ENCODE data around the gene CLSTN1.

Gene CLSTN1

DNA sequence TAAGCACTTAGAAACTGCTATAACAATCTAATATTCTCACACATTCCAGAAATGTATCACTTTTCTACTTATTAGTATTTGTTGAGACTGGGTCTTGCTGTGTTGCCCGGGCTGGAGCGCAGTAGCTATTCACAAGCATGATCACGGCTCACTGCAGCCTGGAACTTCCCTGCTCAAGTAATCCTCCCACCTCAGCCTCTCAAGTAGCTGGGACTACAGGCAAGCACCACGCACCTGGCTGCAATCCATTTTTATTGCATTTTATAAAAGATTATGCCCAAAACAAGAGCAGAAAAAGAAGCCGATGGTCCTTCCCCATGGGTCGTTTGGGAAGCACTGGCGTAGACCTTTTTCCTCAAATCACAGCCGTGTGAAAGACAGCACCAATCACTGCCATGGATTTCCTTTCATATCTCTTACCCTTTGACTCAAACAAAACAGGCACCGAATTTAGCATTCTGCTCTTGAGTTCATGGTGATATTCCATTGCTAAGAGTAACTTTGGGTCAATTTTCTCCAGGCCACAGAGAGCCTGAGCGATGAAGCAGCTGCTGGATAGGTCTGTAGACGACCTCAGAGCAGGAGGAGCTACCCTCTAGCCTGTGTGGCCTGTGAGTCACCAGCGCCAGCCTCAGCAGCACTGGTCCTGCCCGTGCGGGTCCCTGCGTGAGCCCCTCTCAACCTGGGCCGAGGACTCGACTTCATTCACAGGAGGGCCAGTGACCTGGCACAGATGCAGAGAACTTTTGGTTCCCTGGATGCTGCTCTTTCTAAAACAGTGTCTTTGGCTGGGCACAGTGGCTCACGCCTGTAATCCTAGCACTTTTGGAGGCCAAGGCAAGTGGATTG, 91.4 kb downstream of the CLSTN1 start:
- no peak for DNase-seq (ENCODE audit: low read depth in 4 of 4, low spot score in 1 of 4)

DNA sequence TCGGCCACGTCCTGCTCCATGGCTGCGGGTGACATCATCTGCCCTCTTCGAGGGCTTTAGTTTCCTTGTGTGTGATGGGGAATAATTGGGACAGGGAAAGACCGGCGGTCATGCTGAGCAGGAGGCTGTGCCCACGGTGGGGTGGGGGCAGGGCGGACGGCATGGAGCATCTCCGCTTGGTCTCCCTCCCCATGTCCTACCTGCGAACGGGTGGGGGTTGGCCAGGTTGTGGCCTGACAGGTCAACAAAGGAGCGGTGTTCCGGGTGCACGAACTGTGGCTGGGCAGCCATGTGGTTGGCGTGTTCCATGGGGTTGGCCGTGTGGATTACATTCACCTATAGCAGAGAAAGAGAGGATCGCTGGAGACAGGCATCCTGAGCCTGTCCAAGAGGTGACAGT, 92.2 kb downstream of the CLSTN1 start:
- no peak for DNase-seq (ENCODE audit: low read depth in 4 of 4, low spot score in 1 of 4)

DNA sequence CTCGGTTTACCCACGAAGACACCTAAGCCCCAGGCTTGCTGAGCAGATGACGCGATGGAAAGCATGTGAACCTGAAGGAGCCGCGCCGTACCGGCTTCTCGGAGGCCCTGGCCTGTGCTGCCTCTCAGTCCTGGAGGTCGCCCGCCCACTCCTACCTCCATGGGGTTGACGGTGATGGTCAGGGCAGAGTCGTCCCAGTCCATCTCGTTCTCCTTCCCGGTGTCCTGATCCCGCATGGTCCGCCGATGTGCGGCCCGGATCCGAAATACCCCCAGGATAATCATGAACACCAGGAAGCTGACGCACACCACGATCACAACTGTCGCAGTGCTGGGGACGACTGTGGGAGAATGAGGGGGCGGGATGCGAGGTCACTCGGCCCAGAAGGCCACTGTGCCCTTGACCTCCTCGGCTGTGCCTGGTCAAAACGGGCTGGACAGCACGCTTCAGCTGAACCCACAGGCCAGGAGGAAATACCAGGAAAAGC, 92.7 kb downstream of the CLSTN1 start:
- DNase-seq (ENCODE audit: low read depth in 4 of 4, low spot score in 1 of 4), result no peak

DNA sequence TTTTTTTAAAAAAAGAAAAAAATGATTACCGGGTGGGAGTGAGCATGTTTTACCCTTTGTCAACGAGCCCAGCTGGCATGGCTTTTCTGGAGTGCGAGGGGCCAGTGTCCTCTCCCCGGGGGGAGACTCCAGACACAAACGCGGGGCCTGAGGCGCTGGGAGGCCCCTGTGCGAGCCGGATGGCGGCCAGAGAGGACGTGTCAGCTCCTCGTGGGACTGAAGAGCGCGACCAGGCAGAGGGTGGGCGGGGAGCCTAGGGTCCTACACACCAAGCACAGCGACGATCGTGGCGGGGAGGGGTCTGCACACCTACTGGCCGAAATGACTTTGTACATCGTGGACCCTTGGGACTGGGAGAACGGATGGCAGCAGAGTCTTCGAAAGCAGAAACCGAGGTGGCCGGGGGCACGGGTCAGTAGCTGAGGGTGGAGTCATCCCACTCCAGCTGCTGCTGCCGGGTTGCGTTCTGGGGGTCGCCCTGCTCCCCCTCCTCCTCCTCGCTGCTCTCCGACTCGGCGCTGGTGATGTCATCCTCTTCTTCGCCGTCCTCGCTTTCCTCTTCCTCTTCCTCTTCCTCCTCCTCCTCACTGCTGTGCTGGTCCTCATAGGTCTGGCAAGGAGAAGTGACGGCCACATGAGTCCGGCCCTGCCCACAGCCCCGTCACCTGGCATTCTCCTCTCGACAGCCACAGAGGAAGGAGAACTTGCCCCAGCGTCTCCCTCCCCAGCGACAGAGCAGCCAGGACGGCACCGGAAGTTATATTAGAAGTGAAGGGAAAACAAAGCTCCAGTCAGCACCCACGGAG, 93.5 kb downstream of the CLSTN1 start:
- DNase-seq (ENCODE audit: low read depth in 4 of 4, low spot score in 1 of 4), result no peak

DNA sequence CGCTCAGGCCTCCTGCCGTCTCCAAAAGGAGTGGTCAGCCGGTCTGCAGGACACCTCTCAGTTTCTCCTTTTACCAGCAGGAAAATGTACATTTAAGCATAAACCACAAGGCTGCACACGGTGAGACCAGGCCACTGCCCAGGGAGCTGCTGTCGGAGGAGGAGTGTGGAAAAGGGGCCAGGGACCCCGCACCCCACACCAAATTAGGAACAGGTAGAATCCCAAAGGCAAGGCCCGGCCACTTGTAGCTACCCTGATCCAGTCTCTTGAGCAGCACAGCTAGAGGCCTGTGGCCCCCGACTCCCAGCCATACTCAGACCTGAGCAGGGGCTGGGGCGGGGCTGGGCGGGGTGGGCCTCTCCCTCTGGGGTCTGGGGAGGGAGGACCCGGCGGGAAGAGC, 94.2 kb downstream of the CLSTN1 start:
- DNase-seq (ENCODE audit: low read depth in 4 of 4, low spot score in 1 of 4), result no peak

DNA sequence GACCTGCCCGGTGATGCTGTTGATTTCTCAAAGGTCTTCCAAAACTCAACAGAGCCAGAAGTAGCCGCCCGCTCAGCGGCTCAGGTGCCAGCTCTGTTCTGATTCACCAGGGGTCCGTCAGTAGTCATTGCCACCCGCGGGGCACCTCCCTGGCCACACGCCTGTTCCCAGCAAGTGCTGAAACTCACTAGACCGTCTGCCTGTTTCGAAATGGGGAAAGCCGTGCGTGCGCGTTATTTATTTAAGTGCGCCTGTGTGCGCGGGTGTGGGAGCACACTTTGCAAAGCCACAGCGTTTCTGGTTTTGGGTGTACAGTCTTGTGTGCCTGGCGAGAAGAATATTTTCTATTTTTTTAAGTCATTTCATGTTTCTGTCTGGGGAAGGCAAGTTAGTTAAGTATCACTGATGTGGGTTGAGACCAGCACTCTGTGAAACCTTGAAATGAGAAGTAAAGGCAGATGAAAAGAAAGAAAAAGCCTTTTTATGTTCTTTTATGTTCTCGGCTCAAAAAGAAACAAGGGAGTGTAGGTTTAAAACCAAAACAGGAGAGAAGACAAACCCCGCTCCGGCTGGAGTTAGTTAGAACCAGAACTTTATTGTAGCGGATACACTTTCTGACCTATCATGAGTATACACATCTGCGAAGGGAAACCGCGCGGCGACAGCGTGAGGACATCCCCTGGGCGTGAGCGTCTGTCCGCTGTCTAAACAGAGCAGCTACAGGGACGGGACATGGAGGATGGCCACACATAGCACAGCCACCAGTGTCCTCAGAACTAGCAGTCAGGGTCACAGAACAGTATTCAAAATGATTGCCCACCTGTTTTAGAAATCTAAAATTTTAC, 95.1 kb downstream of the CLSTN1 start:
- DNase-seq (ENCODE audit: low read depth in 4 of 4, low spot score in 1 of 4), result peak in 2 of 4 experiments; percentile 52

DNA sequence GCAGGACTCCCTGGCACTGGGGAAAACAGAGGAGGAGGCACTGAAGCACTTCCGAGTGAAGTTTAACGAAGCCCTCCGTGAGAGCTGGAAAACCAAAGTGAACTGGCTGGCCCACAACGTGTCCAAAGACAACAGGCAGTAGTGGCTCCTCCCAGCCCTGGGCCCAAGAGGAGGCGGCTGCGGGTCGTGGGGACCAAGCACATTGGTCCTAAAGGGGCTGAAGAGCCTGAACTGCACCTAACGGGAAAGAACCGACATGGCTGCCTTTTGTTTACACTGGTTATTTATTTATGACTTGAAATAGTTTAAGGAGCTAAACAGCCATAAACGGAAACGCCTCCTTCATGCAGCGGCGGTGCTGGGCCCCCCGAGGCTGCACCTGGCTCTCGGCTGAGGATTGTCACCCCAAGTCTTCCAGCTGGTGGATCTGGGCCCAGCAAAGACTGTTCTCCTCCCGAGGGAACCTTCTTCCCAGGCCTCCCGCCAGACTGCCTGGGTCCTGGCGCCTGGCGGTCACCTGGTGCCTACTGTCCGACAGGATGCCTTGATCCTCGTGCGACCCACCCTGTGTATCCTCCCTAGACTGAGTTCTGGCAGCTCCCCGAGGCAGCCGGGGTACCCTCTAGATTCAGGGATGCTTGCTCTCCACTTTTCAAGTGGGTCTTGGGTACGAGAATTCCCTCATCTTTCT, 96.7 kb downstream of the CLSTN1 start:
- no peak for DNase-seq (ENCODE audit: low read depth in 4 of 4, low spot score in 1 of 4)

DNA sequence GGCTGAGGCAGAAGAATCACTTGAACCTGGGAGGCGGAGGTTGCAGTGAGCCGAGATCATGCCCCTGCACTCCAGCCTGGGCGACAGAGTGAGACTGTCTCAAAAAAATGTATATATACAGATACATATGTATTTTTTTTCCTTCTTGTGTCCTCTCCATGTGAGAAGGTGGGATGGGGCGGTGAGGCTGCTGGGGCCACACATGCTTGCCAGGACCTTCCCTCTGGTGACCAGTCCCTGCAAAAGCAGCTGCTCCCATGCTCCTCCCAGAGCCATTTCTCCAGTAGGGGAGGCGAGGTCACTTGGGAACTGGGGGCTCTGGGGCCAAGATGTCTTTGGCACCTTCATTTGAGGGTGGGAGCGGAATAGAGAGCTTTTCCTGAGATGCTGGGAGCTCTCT, 97.4 kb downstream of the CLSTN1 start:
- DNase-seq (ENCODE audit: low read depth in 4 of 4, low spot score in 1 of 4), result no peak

DNA sequence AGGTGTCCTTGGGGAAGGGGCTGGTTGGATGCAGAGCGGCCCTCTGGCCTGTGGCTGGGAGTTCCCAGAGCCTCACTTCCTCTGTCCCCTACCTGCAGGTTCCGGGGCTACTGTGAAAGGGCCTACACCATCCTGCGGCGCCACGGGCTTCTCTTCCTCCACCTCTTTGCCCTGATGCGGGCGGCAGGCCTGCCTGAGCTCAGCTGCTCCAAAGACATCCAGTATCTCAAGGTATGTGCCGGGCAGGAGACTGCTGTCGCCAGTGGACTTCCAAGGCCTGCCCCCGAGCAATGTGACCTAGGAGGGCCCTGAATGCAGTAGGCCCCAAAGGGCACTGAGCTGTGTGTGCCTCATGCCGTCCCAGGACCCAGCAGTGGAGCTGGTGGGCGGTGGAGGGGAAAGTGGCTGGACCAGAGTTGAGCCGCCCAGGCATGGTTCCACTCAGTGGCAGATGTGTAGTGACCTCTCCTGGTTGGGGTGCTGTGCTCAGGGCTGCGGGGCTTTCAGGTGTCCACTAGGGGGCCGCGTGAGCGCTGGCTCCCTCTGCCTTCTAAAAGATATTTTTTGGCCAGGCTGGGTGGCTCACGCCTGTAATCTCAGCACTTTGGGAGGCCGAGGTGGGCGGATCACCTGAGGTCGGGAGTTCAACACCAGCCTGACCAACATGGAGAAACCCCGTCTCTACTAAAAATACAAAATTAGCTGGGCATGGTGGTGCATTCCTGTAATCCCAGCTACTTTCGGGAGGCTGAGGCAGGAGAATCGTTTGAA, 98.9 kb downstream of the CLSTN1 start:
- peak in 2 of 4 experiments; percentile 57 to 58 for DNase-seq (ENCODE audit: low read depth in 4 of 4, low spot score in 1 of 4)

DNA sequence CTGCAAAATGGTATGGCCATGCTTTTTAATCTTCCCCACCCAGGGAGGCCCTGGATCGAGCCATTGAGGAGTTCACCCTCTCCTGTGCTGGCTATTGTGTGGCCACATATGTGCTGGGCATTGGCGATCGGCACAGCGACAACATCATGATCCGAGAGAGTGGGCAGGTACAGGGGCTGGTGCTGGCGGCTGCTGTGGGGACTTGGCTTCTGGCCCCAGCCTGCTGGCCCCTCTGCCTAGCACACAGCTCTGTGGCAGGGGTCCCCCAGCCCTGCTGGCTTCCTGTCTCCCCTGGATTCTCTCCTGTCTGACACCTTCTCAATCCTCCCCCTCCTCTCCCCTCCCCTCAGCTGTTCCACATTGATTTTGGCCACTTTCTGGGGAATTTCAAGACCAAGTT, 99.8 kb downstream of the CLSTN1 start:
- no peak for DNase-seq (ENCODE audit: low read depth in 4 of 4, low spot score in 1 of 4)

DNA sequence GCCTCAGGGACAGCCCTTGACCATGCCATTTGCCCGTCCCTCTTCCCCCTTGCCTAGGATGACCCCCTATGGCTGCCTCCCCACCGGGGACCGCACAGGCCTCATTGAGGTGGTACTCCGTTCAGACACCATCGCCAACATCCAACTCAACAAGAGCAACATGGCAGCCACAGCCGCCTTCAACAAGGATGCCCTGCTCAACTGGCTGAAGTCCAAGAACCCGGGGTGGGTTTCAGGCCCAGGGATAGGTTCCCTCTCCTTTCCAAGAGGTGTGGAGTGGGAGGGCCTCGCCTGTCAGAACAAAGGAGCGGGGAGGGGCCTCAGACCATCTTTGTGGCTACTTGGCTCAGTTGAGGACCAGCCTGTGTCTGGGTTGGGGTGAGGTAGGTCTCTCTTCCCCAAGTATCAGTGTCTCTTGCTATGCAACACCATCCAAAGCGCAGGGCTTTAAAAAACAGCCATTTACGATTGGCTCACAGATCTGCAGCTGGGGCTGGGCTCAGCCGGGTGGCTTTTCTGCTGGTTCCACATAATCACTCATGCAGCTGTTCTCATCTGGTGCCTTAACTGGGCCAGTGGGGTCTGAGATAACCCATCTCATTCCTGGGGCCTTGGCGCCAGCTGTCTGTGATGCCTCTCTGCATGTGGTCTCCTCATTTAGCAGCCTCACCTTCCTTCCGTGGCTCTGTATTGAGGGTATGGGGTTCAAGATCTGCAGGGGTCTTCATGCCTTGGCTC, 100.5 kb downstream of the CLSTN1 start:
- DNase-seq (ENCODE audit: low read depth in 4 of 4, low spot score in 1 of 4), result no peak

DNA sequence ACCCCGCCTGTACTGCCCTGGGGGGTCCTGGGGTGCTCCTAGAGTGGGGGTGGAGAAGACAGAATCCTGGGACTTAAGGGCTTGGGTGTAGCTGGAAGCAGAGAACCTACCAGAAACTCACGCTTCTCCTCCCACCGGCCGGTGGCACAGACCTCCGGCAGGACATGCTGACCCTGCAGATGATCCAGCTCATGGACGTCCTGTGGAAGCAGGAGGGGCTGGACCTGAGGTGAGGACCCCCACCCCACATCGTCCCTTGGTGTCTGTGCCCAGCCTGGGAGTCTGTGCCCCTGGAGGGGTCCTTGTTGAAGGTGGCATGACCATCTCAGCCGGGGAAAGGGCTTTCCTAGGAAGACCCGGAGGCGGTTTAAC, 101.4 kb downstream of the CLSTN1 start:
- no peak for DNase-seq (ENCODE audit: low read depth in 4 of 4, low spot score in 1 of 4)

DNA sequence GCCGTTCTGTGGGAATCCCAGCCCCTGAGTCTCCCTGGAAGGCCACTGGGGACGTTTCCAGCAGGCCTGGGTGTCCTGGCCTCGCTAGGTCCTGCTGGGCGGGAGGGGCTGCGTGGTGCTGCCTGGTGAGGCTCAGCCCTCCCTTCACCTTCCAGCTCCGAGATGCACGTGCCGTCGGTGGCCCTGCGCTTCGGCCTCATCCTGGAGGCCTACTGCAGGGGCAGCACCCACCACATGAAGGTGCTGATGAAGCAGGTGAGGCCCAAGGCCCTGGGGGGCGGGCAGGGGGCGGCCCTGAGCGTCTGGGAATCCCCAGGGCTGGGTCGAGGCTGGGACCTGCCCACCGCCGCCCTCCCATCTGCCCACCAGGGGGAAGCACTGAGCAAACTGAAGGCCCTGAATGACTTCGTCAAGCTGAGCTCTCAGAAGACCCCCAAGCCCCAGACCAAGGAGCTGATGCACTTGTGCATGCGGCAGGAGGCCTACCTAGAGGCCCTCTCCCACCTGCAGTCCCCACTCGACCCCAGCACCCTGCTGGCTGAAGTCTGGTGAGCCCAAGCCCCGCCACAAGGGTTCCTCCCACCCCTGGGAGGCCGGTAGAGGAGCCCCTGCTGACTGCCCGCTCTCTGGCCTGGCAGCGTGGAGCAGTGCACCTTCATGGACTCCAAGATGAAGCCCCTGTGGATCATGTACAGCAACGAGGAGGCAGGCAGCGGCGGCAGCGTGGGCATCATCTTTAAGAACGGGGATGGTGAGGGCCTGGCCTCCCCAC, 102.0 kb downstream of the CLSTN1 start:
- DNase-seq (ENCODE audit: low read depth in 4 of 4, low spot score in 1 of 4), result peak; percentile 59 to 71 (median 64)

DNA sequence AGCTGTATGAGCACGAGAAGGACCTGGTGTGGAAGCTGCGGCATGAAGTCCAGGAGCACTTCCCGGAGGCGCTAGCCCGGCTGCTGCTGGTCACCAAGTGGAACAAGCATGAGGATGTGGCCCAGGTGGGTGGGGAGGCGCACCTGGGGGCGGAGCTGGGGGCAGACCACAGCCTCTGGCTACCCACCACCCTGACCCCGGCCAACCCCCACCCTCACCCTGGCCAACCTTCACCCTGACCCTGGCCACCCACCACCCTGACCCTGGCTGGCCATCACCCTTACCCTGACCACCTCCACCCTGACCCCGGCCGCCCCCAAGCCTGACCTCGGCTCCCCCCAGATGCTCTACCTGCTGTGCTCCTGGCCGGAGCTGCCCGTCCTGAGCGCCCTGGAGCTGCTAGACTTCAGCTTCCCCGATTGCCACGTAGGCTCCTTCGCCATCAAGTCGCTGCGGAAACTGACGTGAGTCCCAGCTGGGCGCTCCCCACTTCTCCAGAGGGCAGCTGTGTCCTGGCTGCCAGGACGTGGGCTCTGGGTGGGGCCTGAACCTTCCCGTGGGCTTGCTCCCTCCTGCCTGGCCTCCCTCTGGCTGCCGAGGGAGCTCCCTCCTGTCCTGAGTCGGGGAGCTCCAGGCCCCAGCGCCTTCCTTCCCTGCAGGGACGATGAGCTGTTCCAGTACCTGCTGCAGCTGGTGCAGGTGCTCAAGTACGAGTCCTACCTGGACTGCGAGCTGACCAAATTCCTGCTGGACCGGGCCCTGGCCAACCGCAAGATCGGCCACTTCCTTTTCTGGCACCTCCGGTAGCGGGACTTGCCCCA, 102.8 kb downstream of the CLSTN1 start:
- DNase-seq (ENCODE audit: low read depth in 4 of 4, low spot score in 1 of 4), result no peak

DNA sequence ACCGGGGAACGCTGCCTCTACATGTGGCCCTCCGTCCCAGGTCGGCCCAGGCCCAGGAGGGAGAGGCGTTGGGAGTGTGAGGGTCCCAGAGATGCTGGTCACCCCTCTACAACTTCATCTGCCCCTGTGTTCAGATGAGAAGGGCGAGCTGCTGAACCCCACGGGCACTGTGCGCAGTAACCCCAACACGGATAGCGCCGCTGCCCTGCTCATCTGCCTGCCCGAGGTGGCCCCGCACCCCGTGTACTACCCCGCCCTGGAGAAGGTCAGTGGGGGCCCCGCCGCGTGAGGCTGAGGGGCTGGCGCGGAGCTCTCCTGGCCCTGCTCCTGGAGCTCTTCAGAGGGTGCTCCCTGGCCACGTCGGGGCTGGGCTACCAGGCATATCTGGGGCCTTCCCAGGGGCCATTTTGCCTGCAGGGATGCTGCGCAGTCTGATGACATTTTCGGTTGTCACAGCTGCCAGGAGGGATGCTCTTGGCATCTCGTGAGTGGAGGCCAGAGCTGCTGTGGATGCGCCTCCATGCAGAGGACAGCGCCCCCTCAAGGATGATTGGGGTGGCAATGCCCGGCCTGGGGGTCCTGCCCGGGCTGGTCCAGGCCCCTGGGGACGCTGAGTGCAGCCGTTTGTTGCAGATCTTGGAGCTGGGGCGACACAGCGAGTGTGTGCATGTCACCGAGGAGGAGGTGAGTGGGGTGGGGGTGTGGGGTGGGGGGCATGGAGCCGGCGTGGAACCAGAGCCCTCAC, 103.6 kb downstream of the CLSTN1 start:
- no peak for DNase-seq (ENCODE audit: low read depth in 4 of 4, low spot score in 1 of 4)

DNA sequence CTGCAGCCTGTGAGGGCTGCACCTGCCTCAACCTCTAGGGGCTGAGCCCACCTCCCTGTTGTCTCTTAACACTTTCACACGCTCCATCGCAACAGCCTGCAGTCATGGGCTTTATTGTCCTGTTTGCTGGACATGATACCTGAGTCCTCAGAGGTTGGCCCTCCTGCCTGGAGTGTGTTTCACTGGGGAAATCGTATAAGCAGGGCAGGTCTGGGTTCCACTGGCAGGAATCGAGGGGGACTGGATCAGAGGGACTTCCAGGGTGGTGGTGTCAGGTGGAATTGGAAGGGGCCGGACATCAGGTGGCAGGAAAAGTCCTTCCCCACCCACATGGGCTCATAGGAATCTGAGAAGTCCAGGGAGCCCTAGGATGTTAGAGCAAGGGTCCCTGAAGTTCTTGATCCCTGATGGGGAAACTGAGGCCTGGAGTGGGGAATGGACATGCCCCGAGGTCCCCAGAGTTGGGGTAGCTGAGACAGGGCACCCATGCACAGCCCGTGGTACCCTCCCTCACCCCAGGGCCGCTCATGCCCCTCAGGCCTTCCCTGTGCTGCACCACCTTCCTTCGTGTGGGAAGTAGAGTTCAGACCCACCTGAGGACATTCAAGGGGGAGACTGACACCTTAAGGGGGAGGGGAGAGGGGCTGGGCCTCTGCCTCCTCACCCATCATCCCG, 105.6 kb downstream of the CLSTN1 start:
- DNase-seq (ENCODE audit: low read depth in 4 of 4, low spot score in 1 of 4), result no peak
